ENCODE data around the gene NKX1-2.

DNA sequence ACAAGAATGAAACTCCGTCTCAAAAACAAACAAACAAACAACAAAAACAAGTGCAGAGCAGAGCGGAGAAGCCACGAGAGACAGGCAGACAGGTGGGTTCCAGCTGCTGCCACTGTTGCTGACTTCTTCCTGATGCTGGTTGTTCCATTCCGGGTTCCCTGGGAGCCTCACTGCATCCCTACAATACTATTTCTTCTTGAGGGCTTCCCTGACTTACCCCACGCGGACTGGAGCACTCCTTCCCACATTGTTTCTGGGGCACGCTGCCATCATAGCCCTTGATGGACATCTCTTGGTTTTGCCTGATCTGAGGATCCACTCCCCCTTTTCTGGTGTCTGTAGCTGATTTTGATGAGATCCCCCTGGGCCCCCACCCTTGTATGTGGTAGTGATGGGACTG is 5.6 kb upstream of the NKX1-2 start:
- TF ChIP-seq CEBPB (IDR thresholded peaks at IDR 0.05; ENCODE audit: low read depth) = no peak
- TF ChIP-seq, protein P1, sequence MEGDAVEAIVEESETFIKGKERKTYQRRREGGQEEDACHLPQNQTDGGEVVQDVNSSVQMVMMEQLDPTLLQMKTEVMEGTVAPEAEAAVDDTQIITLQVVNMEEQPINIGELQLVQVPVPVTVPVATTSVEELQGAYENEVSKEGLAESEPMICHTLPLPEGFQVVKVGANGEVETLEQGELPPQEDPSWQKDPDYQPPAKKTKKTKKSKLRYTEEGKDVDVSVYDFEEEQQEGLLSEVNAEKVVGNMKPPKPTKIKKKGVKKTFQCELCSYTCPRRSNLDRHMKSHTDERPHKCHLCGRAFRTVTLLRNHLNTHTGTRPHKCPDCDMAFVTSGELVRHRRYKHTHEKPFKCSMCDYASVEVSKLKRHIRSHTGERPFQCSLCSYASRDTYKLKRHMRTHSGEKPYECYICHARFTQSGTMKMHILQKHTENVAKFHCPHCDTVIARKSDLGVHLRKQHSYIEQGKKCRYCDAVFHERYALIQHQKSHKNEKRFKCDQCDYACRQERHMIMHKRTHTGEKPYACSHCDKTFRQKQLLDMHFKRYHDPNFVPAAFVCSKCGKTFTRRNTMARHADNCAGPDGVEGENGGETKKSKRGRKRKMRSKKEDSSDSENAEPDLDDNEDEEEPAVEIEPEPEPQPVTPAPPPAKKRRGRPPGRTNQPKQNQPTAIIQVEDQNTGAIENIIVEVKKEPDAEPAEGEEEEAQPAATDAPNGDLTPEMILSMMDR (IDR thresholded peaks at IDR 0.05 in 2 of 3, conservative IDR thresholded peaks at IDR 0.05 in 1 of 3; ENCODE audit: borderline replicate concordance in 1 of 3, insufficient read depth in 1 of 3, low read depth in 2 of 3, low read length in 2 of 3) = no peak
- TF ChIP-seq POLR2AphosphoS5 (IDR thresholded peaks at IDR 0.05; ENCODE audit: low read depth, low read length) = no peak
- no peak for TF ChIP-seq POLR2A (IDR thresholded peaks at IDR 0.05; ENCODE audit: borderline replicate concordance, extremely low read depth, insufficient read depth, insufficient read length)
- TF ChIP-seq, protein P2, sequence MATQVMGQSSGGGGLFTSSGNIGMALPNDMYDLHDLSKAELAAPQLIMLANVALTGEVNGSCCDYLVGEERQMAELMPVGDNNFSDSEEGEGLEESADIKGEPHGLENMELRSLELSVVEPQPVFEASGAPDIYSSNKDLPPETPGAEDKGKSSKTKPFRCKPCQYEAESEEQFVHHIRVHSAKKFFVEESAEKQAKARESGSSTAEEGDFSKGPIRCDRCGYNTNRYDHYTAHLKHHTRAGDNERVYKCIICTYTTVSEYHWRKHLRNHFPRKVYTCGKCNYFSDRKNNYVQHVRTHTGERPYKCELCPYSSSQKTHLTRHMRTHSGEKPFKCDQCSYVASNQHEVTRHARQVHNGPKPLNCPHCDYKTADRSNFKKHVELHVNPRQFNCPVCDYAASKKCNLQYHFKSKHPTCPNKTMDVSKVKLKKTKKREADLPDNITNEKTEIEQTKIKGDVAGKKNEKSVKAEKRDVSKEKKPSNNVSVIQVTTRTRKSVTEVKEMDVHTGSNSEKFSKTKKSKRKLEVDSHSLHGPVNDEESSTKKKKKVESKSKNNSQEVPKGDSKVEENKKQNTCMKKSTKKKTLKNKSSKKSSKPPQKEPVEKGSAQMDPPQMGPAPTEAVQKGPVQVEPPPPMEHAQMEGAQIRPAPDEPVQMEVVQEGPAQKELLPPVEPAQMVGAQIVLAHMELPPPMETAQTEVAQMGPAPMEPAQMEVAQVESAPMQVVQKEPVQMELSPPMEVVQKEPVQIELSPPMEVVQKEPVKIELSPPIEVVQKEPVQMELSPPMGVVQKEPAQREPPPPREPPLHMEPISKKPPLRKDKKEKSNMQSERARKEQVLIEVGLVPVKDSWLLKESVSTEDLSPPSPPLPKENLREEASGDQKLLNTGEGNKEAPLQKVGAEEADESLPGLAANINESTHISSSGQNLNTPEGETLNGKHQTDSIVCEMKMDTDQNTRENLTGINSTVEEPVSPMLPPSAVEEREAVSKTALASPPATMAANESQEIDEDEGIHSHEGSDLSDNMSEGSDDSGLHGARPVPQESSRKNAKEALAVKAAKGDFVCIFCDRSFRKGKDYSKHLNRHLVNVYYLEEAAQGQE (IDR thresholded peaks at IDR 0.05; ENCODE audit: low read depth) = no peak
- TF ChIP-seq ZNF274 (IDR thresholded peaks at IDR 0.05; ENCODE audit: low read depth, low read length) = no peak
